GM23338 (cell line): ENCODE data around the gene OTUD4. TPM values are rescaled to one million over a fixed set of nuclear protein-coding genes. Genes with fewer than 3 reads are reported as not detected.

ENCODE experiments used
- ATAC-seq: fragments of 200-7000 bp; cut with Tn5 transposase; 3 replicates; pipeline ENCODE4 v1.9.1; 2020
- DNase-seq: peaks from one replicate; pipeline ENCODE4 v3.0.0-alpha.2; 2015; ENCODE audit warnings: low spot score
- H2AFZ ChIP-seq: fragments of 200-600 bp; sonication (generic); 2 replicates; pipeline ENCODE4 v1.8.0; 2016; ENCODE audit warnings: antibody characterized with exemption, mild to moderate bottlenecking, moderate library complexity
- H3F3A ChIP-seq: fragments of 200-600 bp; sonication (generic); replicated peaks from 2 replicates; pipeline ENCODE4 v1.8.0; 2017; ENCODE audit warnings: antibody characterized with exemption, mixed run types, low read depth
- H3K27ac ChIP-seq: fragments of 200-600 bp; sonication (generic); 2 replicates; pipeline ENCODE4 v1.6.1; 2016; ENCODE audit warnings: low read depth
- H3K27me3 ChIP-seq: fragments of 200-600 bp; sonication (generic); 2 replicates; pipeline ENCODE4 v1.8.0; 2016; ENCODE audit warnings: mild to moderate bottlenecking, mixed run types, moderate library complexity; ENCODE audit not compliant: insufficient read depth
- H3K36me3 ChIP-seq: fragments of 200-600 bp; sonication (generic); 2 replicates; pipeline ENCODE4 v1.8.0; 2016; ENCODE audit warnings: mild to moderate bottlenecking; ENCODE audit not compliant: insufficient read depth
- H3K4me1 ChIP-seq: fragments of 200-600 bp; sonication (generic); 2 replicates; pipeline ENCODE4 v1.8.0; 2016; ENCODE audit warnings: mild to moderate bottlenecking, moderate library complexity; ENCODE audit not compliant: insufficient read depth
- H3K4me2 ChIP-seq: fragments of 200-600 bp; sonication (generic); 2 replicates; pipeline ENCODE4 v1.7.1; 2017; ENCODE audit warnings: mixed run types
- H3K4me3 ChIP-seq: fragments of 200-600 bp; sonication (generic); 2 replicates; pipeline ENCODE4 v1.6.1; 2016; ENCODE audit warnings: mixed run types
- H3K79me2 ChIP-seq: fragments of 200-600 bp; sonication (generic); replicated peaks from 2 replicates; pipeline ENCODE4 v1.8.0; 2017; ENCODE audit warnings: mild to moderate bottlenecking; ENCODE audit not compliant: insufficient read depth
- H3K9me2 ChIP-seq: fragments of 200-600 bp; sonication (generic); 2 replicates; pipeline ENCODE4 v1.8.0; 2017; ENCODE audit not compliant: insufficient read depth
- H4K20me1 ChIP-seq: fragments of 200-600 bp; sonication (generic); replicated peaks from 2 replicates; pipeline ENCODE4 v1.8.0; 2017; ENCODE audit warnings: mild to moderate bottlenecking; ENCODE audit not compliant: insufficient read depth
- H3K27ac Mint-ChIP-seq: 2 replicates; pipeline ENCODE4 v1.8.0; 2020; ENCODE audit warnings: inconsistent platforms, mild to moderate bottlenecking, moderate library complexity, mixed read lengths
- H3K27me3 Mint-ChIP-seq: 3 replicates; pipeline ENCODE4 v1.8.0; 2022; ENCODE audit warnings: low read depth, mild to moderate bottlenecking, moderate library complexity, mixed read lengths, inconsistent platforms; ENCODE audit not compliant: insufficient read depth, poor library complexity
- H3K36me3 Mint-ChIP-seq: 3 replicates; pipeline ENCODE4 v1.8.0; 2021; ENCODE audit warnings: low read depth, mild to moderate bottlenecking, inconsistent platforms, moderate library complexity, mixed read lengths
- H3K4me1 Mint-ChIP-seq: 3 replicates; pipeline ENCODE4 v1.8.0; 2020; ENCODE audit warnings: mild to moderate bottlenecking, inconsistent platforms, mixed read lengths
- H3K4me3 Mint-ChIP-seq: 3 replicates; pipeline ENCODE4 v1.8.0; 2021; ENCODE audit warnings: moderate library complexity, mild to moderate bottlenecking, inconsistent platforms, mixed read lengths
- H3K9me3 Mint-ChIP-seq: 3 replicates; pipeline ENCODE4 v1.8.0; 2020; ENCODE audit warnings: moderate library complexity, mild to moderate bottlenecking, inconsistent platforms, mixed read lengths
- CREB1 ChIP-seq: fragments of 250-450 bp; sonication (Bioruptor Pico); IDR thresholded peaks from 2 replicates; pipeline ENCODE4 v1.5.0; 2020; ENCODE audit warnings: low read depth, mild to moderate bottlenecking, moderate library complexity
- EZH2 ChIP-seq: fragments of 200-600 bp; sonication (generic); IDR thresholded peaks from one replicate; pipeline ENCODE4 v1.8.0; 2017; ENCODE audit warnings: antibody characterized with exemption, mild to moderate bottlenecking, low read depth; ENCODE audit not compliant: unreplicated experiment
- EZH2phosphoT487 ChIP-seq: fragments of 200-600 bp; sonication (generic); IDR thresholded peaks from one replicate; pipeline ENCODE4 v1.8.1; 2018; ENCODE audit warnings: antibody characterized with exemption; ENCODE audit not compliant: unreplicated experiment
- JUNB ChIP-seq: IDR thresholded peaks from one replicate; pipeline ENCODE4 v1.6.1; 2016; ENCODE audit warnings: antibody characterized with exemption; ENCODE audit not compliant: unreplicated experiment
- POLR2AphosphoS5 ChIP-seq: IDR thresholded peaks from 2 replicates; pipeline ENCODE4 v1.6.1; 2016; ENCODE audit warnings: antibody characterized with exemption, low read depth
- STAT1 ChIP-seq: IDR thresholded peaks from one replicate; pipeline ENCODE4 v1.6.1; 2016; ENCODE audit warnings: antibody characterized with exemption; ENCODE audit not compliant: unreplicated experiment
- ZNF331 ChIP-seq: fragments of 250-450 bp; sonication (Bioruptor Pico); IDR thresholded peaks from 2 replicates; pipeline ENCODE4 v1.5.0; 2020; ENCODE audit warnings: low read depth, mild to moderate bottlenecking, moderate library complexity
- polyA plus RNA-seq: library from polyadenylated mRNA; unstranded; fragments of >200 nt; fragmentation: Nextera tagmentation; extraction: Ambion mirVana; gene quantifications from 2 replicates; pipeline ENCODE4 v1.2.1, GENCODE V29; 2016
- total RNA-seq: library from RNA; depleted of rRNA; stranded (reverse); fragments of >200 nt; shearing (Covaris generic); gene quantifications from 2 replicates; pipeline ENCODE4 v1.2.3, GENCODE V29; 2014
- TF ChIP-seq, protein P1 (sequence below): IDR thresholded peaks from one replicate; pipeline ENCODE4 v1.6.1; 2018; ENCODE audit warnings: antibody characterized with exemption; ENCODE audit not compliant: unreplicated experiment
- TF ChIP-seq, protein P2 (sequence below): IDR thresholded peaks from 2 replicates; pipeline ENCODE4 v1.6.1; 2016; ENCODE audit warnings: antibody characterized with exemption
- TF ChIP-seq, protein P3 (sequence below), 2 experiments: fragments of 200-600 bp in 1 of 2; sonication (generic) in 1 of 2; conservative IDR thresholded peaks; 2 replicates each; pipeline versions ENCODE4 v1.5.1 to v1.6.1; 2016 to 2017; ENCODE audit warnings: antibody characterized with exemption in 2 of 2, low read depth in 2 of 2, mild to moderate bottlenecking in 2 of 2, moderate library complexity in 1 of 2
- TF ChIP-seq, protein P4 (sequence below): fragments of 250-450 bp; sonication (Bioruptor Pico); IDR thresholded peaks from 2 replicates; pipeline ENCODE4 v1.5.0; 2020; ENCODE audit warnings: mild to moderate bottlenecking, moderate library complexity

Gene OTUD4
- total and polyA plus RNA-seq, 2 experiments from 2014 or later: 17.9 to 53.2 TPM

DNA sequence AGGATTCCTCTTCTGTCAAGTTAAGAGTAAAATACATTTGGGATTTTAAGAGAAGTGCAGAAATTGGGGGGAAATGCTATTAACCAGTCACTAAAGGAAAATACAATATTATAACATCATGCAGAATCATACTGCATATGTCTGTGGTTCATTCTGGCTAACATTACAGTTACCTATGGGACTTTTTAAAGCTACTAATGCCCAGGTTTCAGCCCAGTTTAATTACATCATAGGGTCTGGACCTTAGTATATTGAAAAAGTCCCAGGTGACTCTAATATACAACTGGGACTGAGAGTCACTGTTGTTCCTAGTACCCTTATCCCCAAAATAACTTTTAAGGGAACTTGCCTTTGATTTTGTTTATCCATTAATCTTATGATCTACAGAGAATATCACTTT lies 72.3 kb downstream of the OTUD4 start (continued):
- TF ChIP-seq, protein P1, sequence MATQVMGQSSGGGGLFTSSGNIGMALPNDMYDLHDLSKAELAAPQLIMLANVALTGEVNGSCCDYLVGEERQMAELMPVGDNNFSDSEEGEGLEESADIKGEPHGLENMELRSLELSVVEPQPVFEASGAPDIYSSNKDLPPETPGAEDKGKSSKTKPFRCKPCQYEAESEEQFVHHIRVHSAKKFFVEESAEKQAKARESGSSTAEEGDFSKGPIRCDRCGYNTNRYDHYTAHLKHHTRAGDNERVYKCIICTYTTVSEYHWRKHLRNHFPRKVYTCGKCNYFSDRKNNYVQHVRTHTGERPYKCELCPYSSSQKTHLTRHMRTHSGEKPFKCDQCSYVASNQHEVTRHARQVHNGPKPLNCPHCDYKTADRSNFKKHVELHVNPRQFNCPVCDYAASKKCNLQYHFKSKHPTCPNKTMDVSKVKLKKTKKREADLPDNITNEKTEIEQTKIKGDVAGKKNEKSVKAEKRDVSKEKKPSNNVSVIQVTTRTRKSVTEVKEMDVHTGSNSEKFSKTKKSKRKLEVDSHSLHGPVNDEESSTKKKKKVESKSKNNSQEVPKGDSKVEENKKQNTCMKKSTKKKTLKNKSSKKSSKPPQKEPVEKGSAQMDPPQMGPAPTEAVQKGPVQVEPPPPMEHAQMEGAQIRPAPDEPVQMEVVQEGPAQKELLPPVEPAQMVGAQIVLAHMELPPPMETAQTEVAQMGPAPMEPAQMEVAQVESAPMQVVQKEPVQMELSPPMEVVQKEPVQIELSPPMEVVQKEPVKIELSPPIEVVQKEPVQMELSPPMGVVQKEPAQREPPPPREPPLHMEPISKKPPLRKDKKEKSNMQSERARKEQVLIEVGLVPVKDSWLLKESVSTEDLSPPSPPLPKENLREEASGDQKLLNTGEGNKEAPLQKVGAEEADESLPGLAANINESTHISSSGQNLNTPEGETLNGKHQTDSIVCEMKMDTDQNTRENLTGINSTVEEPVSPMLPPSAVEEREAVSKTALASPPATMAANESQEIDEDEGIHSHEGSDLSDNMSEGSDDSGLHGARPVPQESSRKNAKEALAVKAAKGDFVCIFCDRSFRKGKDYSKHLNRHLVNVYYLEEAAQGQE: no peak
- TF ChIP-seq, protein P2, sequence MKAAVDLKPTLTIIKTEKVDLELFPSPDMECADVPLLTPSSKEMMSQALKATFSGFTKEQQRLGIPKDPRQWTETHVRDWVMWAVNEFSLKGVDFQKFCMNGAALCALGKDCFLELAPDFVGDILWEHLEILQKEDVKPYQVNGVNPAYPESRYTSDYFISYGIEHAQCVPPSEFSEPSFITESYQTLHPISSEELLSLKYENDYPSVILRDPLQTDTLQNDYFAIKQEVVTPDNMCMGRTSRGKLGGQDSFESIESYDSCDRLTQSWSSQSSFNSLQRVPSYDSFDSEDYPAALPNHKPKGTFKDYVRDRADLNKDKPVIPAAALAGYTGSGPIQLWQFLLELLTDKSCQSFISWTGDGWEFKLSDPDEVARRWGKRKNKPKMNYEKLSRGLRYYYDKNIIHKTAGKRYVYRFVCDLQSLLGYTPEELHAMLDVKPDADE: no peak
- TF ChIP-seq, protein P3, sequence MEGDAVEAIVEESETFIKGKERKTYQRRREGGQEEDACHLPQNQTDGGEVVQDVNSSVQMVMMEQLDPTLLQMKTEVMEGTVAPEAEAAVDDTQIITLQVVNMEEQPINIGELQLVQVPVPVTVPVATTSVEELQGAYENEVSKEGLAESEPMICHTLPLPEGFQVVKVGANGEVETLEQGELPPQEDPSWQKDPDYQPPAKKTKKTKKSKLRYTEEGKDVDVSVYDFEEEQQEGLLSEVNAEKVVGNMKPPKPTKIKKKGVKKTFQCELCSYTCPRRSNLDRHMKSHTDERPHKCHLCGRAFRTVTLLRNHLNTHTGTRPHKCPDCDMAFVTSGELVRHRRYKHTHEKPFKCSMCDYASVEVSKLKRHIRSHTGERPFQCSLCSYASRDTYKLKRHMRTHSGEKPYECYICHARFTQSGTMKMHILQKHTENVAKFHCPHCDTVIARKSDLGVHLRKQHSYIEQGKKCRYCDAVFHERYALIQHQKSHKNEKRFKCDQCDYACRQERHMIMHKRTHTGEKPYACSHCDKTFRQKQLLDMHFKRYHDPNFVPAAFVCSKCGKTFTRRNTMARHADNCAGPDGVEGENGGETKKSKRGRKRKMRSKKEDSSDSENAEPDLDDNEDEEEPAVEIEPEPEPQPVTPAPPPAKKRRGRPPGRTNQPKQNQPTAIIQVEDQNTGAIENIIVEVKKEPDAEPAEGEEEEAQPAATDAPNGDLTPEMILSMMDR (conservative IDR thresholded peaks at IDR 0.05; ENCODE audit: low read depth in 2 of 2): no peak
- TF ChIP-seq JUNB (no peak), ZNF331 (no peak), STAT1 (no peak), CREB1 (no peak)

DNA sequence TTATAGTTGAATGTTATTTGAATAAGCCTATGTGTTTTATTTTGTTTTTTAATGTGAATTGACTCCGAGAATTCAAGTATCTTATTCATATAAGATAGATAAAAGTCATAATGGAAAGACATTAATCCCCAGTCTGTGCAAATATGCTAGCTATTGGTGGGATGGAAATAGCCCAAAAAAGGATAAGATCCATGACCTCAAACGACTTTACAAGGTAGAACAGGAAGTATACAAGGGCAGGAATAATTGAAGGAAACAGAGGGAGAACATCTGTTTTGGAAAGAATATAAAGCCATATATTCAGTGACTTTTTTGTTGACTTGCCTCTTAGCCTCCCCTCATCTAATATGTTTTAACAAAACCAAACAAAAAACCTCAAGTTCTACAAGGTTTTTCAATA lies 73.3 kb downstream of the OTUD4 start:
- Mint-ChIP-seq H3K27me3 (no peaks in the 10 kb centered on the region), H3K36me3 (peaks cover 60% of the 10 kb centered on the region), H3K4me1 (no peaks in the 10 kb centered on the region), H3K27ac (no peak overlapping the region), H3K9me3 (no peaks in the 10 kb centered on the region), H3K4me3 (no peak overlapping the region)
- Histone ChIP-seq H3K36me3 (peaks cover 67% of the 10 kb centered on the region), H3K4me2 (no peak overlapping the region), H3F3A (no peaks in the 10 kb centered on the region), H4K20me1 (peaks cover 7% of the 10 kb centered on the region; the same call in 1 of the 2 replicates), H3K79me2 (peaks cover 28% of the 10 kb centered on the region), H3K4me1 (0 out of 2 replicates have a peak, but pooled peaks cover under 1% of the 10 kb centered on the region), H3K4me3 (no peak overlapping the region), H3K27ac (no peak overlapping the region), H3K27me3 (no peaks in the 10 kb centered on the region), H3K9me2 (no peaks in the 10 kb centered on the region), H2AFZ (no peak overlapping the region)
- DNase-seq: no peak
- no peak for ATAC-seq
- TF ChIP-seq POLR2AphosphoS5 (no peak), CREB1 (no peak), EZH2 (no peak), EZH2phosphoT487 (no peak)
- TF ChIP-seq, protein P3 (conservative IDR thresholded peaks at IDR 0.05; ENCODE audit: low read depth in 2 of 2): no peak
- TF ChIP-seq, protein P4, sequence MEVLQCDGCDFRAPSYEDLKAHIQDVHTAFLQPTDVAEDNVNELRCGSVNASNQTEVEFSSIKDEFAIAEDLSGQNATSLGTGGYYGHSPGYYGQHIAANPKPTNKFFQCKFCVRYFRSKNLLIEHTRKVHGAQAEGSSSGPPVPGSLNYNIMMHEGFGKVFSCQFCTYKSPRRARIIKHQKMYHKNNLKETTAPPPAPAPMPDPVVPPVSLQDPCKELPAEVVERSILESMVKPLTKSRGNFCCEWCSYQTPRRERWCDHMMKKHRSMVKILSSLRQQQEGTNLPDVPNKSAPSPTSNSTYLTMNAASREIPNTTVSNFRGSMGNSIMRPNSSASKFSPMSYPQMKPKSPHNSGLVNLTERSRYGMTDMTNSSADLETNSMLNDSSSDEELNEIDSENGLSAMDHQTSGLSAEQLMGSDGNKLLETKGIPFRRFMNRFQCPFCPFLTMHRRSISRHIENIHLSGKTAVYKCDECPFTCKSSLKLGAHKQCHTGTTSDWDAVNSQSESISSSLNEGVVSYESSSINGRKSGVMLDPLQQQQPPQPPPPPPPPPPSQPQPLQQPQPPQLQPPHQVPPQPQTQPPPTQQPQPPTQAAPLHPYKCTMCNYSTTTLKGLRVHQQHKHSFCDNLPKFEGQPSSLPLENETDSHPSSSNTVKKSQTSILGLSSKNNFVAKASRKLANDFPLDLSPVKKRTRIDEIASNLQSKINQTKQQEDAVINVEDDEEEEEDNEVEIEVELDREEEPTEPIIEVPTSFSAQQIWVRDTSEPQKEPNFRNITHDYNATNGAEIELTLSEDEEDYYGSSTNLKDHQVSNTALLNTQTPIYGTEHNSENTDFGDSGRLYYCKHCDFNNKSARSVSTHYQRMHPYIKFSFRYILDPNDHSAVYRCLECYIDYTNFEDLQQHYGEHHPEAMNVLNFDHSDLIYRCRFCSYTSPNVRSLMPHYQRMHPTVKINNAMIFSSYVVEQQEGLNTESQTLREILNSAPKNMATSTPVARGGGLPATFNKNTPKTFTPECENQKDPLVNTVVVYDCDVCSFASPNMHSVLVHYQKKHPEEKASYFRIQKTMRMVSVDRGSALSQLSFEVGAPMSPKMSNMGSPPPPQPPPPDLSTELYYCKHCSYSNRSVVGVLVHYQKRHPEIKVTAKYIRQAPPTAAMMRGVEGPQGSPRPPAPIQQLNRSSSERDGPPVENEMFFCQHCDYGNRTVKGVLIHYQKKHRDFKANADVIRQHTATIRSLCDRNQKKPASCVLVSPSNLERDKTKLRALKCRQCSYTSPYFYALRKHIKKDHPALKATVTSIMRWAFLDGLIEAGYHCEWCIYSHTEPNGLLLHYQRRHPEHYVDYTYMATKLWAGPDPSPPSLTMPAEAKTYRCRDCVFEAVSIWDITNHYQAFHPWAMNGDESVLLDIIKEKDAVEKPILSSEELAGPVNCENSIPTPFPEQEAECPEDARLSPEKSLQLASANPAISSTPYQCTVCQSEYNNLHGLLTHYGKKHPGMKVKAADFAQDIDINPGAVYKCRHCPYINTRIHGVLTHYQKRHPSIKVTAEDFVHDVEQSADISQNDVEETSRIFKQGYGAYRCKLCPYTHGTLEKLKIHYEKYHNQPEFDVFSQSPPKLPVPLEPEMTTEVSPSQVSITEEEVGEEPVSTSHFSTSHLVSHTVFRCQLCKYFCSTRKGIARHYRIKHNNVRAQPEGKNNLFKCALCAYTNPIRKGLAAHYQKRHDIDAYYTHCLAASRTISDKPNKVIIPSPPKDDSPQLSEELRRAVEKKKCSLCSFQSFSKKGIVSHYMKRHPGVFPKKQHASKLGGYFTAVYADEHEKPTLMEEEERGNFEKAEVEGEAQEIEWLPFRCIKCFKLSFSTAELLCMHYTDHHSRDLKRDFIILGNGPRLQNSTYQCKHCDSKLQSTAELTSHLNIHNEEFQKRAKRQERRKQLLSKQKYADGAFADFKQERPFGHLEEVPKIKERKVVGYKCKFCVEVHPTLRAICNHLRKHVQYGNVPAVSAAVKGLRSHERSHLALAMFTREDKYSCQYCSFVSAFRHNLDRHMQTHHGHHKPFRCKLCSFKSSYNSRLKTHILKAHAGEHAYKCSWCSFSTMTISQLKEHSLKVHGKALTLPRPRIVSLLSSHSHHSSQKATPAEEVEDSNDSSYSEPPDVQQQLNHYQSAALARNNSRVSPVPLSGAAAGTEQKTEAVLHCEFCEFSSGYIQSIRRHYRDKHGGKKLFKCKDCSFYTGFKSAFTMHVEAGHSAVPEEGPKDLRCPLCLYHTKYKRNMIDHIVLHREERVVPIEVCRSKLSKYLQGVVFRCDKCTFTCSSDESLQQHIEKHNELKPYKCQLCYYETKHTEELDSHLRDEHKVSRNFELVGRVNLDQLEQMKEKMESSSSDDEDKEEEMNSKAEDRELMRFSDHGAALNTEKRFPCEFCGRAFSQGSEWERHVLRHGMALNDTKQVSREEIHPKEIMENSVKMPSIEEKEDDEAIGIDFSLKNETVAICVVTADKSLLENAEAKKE (CRISPR knock-in tag): no peak
